ENCODE data around the gene ERN1. TPM values are rescaled to one million over a fixed set of nuclear protein-coding genes. Genes with fewer than 3 reads are reported as not detected.
"Not testable (repeated sequence)": the region's sequence is repeated elsewhere in the genome, so short reads cannot be mapped to it uniquely, and the experiment has no call there.

Gene ERN1
- total and polyA plus RNA-seq, 8 donors: 10.6 to 45.0 (median 11.5) TPM

DNA sequence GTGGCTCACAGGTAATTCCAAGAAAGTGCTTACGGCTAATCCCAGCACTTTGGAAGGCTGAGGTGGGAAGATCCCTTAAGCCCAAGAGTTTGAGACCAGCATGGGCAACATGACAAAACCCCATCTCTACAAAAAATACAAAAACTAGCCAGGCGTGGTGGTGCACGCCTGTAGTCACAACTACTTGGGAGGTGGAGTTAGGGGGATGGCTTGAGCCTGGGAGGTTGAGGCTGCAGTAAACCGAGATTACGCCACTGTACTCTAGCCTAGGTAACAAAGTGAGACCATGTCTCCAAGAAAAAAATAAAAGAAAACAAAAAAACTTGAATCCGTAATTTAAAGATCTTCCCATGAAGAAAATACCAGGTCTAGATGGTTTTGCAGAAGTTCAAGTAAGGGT lies 114.5 kb downstream of the ERN1 start:
- Histone ChIP-seq H3K4me3 (no peak overlapping the region), H3K4me1 (peaks cover 6 to 53% of the 10 kb centered on the region in 2 donors), H3K27ac (peak overlapping the region; percentile 15 to 52), H3K27me3 (no peaks in the 10 kb centered on the region), H3K9me3 (no peaks in the 10 kb centered on the region), H3K36me3 (no peaks in the 10 kb centered on the region)
- no peak for DNase-seq
- intact Hi-C loops (cut with DNase I): no loop called here
- ATAC-seq: no peak
- TF ChIP-seq CTCF (IDR thresholded peaks at IDR 0.05): no peak

DNA sequence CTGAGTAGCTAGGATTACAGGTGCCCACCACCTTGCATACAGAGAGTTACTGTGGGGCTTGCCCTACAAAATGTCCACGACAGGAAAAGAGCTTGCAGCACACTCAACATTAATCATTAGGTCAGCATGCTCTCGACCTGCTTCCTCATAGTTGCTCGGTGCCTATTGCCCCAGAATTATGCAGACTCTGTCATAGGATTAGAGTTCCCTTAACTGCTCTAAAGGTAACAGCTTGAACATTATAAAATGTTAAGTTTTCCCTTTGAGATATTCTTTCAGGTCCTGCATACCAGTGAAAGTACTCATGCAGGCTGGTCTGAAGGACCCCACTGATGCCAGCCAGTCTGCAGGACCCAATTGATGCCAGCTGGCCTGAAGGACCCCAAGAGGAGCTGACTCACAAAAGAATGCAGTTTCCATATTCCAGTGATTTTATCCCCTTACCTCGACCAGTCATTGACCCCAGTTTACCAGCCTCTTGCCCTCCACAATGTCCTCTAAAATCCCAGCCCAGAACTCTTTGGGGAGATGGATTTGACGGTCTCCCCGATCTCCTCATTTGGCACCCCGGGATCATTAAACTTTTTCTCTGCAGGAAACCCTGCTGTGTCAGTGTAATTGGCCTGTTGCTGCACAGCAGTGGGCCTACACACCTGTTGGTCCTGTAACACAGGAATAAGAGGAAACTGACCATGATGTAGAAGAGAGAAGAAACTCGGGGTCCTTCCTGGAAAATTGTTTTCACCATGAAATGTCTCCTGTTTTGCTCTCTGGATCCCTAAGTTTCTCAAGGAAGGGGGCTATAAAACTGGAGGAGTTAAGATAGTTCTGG lies 120.2 kb downstream of the ERN1 start:
- no peaks in the 10 kb centered on the region for H3K9me3 ChIP-seq
- peak; percentile 48 for ATAC-seq
- H3K4me1 ChIP-seq: peaks cover 19 to 55% of the 10 kb centered on the region in 2 donors
- intact Hi-C loops (cut with DNase I): no loop called here
- H3K27me3 ChIP-seq: no peaks in the 10 kb centered on the region
- TF ChIP-seq CTCF (IDR thresholded peaks at IDR 0.05): no peak
- DNase-seq: no peak
- H3K36me3 ChIP-seq: peaks cover 0 to 4% of the 10 kb centered on the region in 2 donors
- peak overlapping the region in 1 of 2 donors; percentile 64 for H3K27ac ChIP-seq
- no peak overlapping the region for H3K4me3 ChIP-seq

DNA sequence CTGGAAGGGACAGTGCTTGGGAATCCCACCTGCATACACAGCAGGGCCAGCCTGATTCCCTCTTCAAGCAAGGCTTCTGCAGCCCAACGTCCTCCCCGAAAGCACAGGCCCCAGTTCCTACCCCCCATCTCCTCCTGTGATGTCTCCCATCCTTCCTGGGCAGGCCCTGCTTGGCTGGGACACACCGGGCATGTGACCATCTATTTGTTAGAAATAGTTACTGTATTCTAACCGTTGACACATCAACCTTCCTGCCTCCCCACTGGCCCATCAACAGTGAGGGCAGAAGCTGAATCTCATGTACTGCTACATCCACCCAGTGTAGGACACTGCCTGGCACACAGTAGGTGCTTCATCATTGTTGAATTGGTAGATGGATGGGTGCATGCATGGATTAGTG lies 121.1 kb downstream of the ERN1 start:
- Histone ChIP-seq H3K36me3 (peaks cover 0 to 11% of the 10 kb centered on the region in 2 donors), H3K4me1 (peaks cover 19 to 56% of the 10 kb centered on the region in 2 donors), H3K4me3 (no peak overlapping the region), H3K27me3 (no peaks in the 10 kb centered on the region), H3K9me3 (no peaks in the 10 kb centered on the region), H3K27ac (peak overlapping the region in 1 of 2 donors; percentile 64)
- ATAC-seq (no peak), DNase-seq (no peak)
- TF ChIP-seq CTCF (IDR thresholded peaks at IDR 0.05): no peak
- intact Hi-C loops (cut with DNase I): no loop called here

DNA sequence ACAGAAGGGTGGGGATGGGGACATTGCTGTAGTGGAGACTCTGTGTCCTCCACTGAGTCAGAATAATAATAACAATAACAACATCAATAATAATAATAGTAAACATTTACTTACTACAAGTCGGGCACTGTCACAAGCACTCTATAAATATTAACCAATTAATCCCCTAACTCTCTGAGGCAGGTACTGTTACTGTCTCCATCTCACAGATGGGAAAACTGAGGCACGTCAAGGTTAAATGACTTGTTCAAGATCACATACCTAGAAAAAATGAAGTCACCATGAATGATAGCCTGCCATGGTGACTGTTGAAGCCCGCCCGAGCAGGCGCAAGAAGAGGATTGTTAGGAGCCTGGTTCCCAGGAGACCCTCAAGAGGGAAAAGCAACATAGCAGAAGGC lies 121.6 kb downstream of the ERN1 start:
- Histone ChIP-seq H3K27ac (peak overlapping the region; percentile 42 to 64), H3K4me1 (peaks cover 19 to 56% of the 10 kb centered on the region in 2 donors), H3K27me3 (no peaks in the 10 kb centered on the region), H3K36me3 (peaks cover 0 to 16% of the 10 kb centered on the region in 2 donors), H3K9me3 (no peaks in the 10 kb centered on the region), H3K4me3 (no peak overlapping the region)
- intact Hi-C loops (cut with DNase I): no loop called here
- DNase-seq (no peak), ATAC-seq (no peak)
- no peak for TF ChIP-seq CTCF (IDR thresholded peaks at IDR 0.05)

DNA sequence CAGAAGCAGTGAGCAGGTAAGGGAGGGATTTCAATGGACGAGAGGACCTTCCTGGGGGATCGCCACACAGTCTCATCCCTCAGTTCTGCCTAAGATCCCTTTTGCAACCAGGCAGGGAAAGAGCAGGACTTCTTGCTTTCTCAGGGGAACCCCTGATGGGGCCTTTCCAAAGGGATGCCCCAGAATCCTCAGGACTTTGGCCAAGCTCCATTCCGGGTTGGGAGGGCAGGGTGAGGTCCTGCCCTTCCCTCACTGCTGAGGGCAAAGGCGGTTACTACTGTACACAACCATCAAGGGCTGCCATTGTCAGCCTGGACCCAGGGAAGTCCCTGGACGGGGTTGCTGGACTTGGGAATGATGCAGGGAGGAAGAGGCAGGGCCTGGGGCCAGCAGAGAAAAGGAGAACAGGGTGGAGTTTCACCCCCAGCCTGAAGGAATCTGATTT lies 122.1 kb downstream of the ERN1 start:
- Histone ChIP-seq H3K27me3 (no peaks in the 10 kb centered on the region), H3K9me3 (no peaks in the 10 kb centered on the region), H3K36me3 (peaks cover 0 to 21% of the 10 kb centered on the region in 2 donors), H3K4me1 (peaks cover 19 to 56% of the 10 kb centered on the region in 2 donors), H3K27ac (peak overlapping the region; percentile 42 to 61), H3K4me3 (no peak overlapping the region)
- DNase-seq (no peak), ATAC-seq (peak; percentile 2)
- intact Hi-C loops (cut with DNase I): no loop called here
- no peak for TF ChIP-seq CTCF (IDR thresholded peaks at IDR 0.05)

GRCh38 chr17:64007089-64007837 lies 122.7 kb downstream of the ERN1 start:
- DNase-seq; ATAC-seq; H3K27me3 ChIP-seq; intact Hi-C loops (cut with DNase I); H3K9me3 ChIP-seq; H3K4me3 ChIP-seq: not testable (repeated sequence)
- Histone ChIP-seq H3K36me3 (peaks cover 0 to 27% of the 10 kb centered on the region in 2 donors), H3K4me1 (peaks cover 21 to 58% of the 10 kb centered on the region in 2 donors), H3K27ac (peak overlapping the region; percentile 42 to 61)
